Measurements from ENCODE around the gene CERKL.

- no peak for TF ChIP-seq SP1 (IDR thresholded peaks at IDR 0.05)
- TF ChIP-seq FOXK2 (IDR thresholded peaks at IDR 0.05), result no peak
- no peak for TF ChIP-seq CTBP1 (IDR thresholded peaks at IDR 0.05; ENCODE audit: borderline replicate concordance)
- no peak for TF ChIP-seq L3MBTL2 (conservative IDR thresholded peaks at IDR 0.05)
- TF ChIP-seq ELF4 (IDR thresholded peaks at IDR 0.05), result no peak
- TF ChIP-seq SUZ12 (IDR thresholded peaks at IDR 0.05), result no peak
- TF ChIP-seq PKNOX1 (IDR thresholded peaks at IDR 0.05), result no peak
- no peak for TF ChIP-seq FOXA1 (IDR thresholded peaks at IDR 0.05)
- TF ChIP-seq ZNF384 (IDR thresholded peaks at IDR 0.05), result no peak
- no peak for TF ChIP-seq BHLHE40 (IDR thresholded peaks at IDR 0.05; ENCODE audit: borderline replicate concordance)
- no peak for TF ChIP-seq FOXM1 (IDR thresholded peaks at IDR 0.05; ENCODE audit: borderline replicate concordance)
- no peak for TF ChIP-seq NFRKB (IDR thresholded peaks at IDR 0.05)
Measured at GRCh38 chr2:181516992-181517391, 139.9 kb downstream of the CERKL start.
